Measurements from ENCODE around the gene JCAD.

JCAD gene

GRCh38 chr10:30072068-30072467 lies 12.7 kb upstream of the JCAD start:
- no peak for DNase-seq

GRCh38 chr10:30070001-30070685 lies 10.8 kb upstream of the JCAD start:
- no peak for DNase-seq

- DNase-seq: no peak
Observed at GRCh38 chr10:30068492-30069223, 9.3 kb upstream of the JCAD start.

GRCh38 chr10:30063099-30063498 lies 3.7 kb upstream of the JCAD start:
- no peak for DNase-seq

GRCh38 chr10:30062582-30062981 lies 3.2 kb upstream of the JCAD start:
- no peak for DNase-seq

- DNase-seq: no peak
Observed at GRCh38 chr10:30062090-30062489, 2.7 kb upstream of the JCAD start.

GRCh38 chr10:30058570-30059132 lies 735 bp downstream of the JCAD start:
- DNase-seq: no peak

GRCh38 chr10:30057894-30058556 lies 1.4 kb downstream of the JCAD start:
- no peak for DNase-seq

GRCh38 chr10:30057421-30057841 lies 2.0 kb downstream of the JCAD start:
- no peak for DNase-seq

GRCh38 chr10:30056767-30057355 lies 2.5 kb downstream of the JCAD start:
- DNase-seq: no peak

GRCh38 chr10:30056281-30056680 lies 3.1 kb downstream of the JCAD start:
- DNase-seq: no peak

GRCh38 chr10:30055226-30055662 lies 4.1 kb downstream of the JCAD start:
- no peak for DNase-seq

- DNase-seq: no peak
Observed at GRCh38 chr10:30052062-30052461, 7.3 kb downstream of the JCAD start.

- no peak for DNase-seq
Observed at GRCh38 chr10:30051220-30051619, 8.2 kb downstream of the JCAD start.

- DNase-seq: no peak
Observed at GRCh38 chr10:30050411-30050810, 9.0 kb downstream of the JCAD start.

GRCh38 chr10:30048768-30049517 lies 10.4 kb downstream of the JCAD start:
- no peak for DNase-seq

- no peak for DNase-seq
Observed at GRCh38 chr10:30047924-30048531, 11.4 kb downstream of the JCAD start.

- no peak for DNase-seq
Observed at GRCh38 chr10:30047430-30047829, 12.0 kb downstream of the JCAD start.

GRCh38 chr10:30046476-30046875 lies 12.9 kb downstream of the JCAD start:
- DNase-seq: no peak

- DNase-seq: no peak
Observed at GRCh38 chr10:30045961-30046360, 13.4 kb downstream of the JCAD start.

- DNase-seq: no peak
Observed at GRCh38 chr10:30043476-30044270, 15.7 kb downstream of the JCAD start.
